C4-2B (cell line): ENCODE results near the gene ASL.
"Not testable (repeated sequence)": the region's sequence is repeated elsewhere in the genome, so short reads cannot be mapped to it uniquely, and the experiment has no call there.

Experiments
- H3K27ac ChIP-seq: fragments of 450-650 bp; 2 replicates; pipeline ENCODE4 v1.5.1; 2017
- CTCF ChIP-seq: fragments of 450-650 bp; conservative IDR thresholded peaks from 2 replicates; pipeline ENCODE4 v1.5.1; 2017; ENCODE audit warnings: mild to moderate bottlenecking
- ZFX ChIP-seq: fragments of 450-650 bp; IDR thresholded peaks from 2 replicates; pipeline ENCODE4 v1.6.1; 2017

Gene ASL

GRCh38 chr7:66118603-66119002, 43.0 kb downstream of the ASL start:
- H3K27ac ChIP-seq = peak overlapping the region; percentile 22; the same call in 1 of the 2 replicates
- TF ChIP-seq CTCF (no peak), ZFX (no peak)

- TF ChIP-seq CTCF = no peak
- no peak for TF ChIP-seq ZFX
- peak overlapping the region; percentile 22; the same call in 1 of the 2 replicates for H3K27ac ChIP-seq
Measured at GRCh38 chr7:66119245-66119850, 43.7 kb downstream of the ASL start.

- no peak overlapping the region; the same call in 1 of the 2 replicates for H3K27ac ChIP-seq
- TF ChIP-seq ZFX (no peak), CTCF (no peak)
Measured at GRCh38 chr7:66123175-66123528, 47.5 kb downstream of the ASL start.

GRCh38 chr7:66124569-66124861, 48.9 kb downstream of the ASL start:
- not testable (repeated sequence) for H3K27ac ChIP-seq

- H3K27ac ChIP-seq = no peak overlapping the region
- TF ChIP-seq ZFX (no peak), CTCF (no peak)
Measured at GRCh38 chr7:66125052-66125694, 49.6 kb downstream of the ASL start.

GRCh38 chr7:66125781-66126352, 50.2 kb downstream of the ASL start:
- not testable (repeated sequence) for H3K27ac ChIP-seq

- H3K27ac ChIP-seq = not testable (repeated sequence)
Measured at GRCh38 chr7:66127172-66127571, 51.6 kb downstream of the ASL start.

GRCh38 chr7:66138994-66139752, 63.6 kb downstream of the ASL start:
- no peak overlapping the region for H3K27ac ChIP-seq

More at GRCh38 chr7:66138994-66139752, 63.6 kb downstream of the ASL start:
- TF ChIP-seq ZFX (no peak), CTCF (no peak)
